SK-N-MC (cell line): ENCODE results near the gene DHRS7.

Source experiments
- EZH2 ChIP-seq: fragments of 200-600 bp; sonication (generic); IDR thresholded peaks from one replicate; pipeline ENCODE4 v1.6.1; 2017; ENCODE audit warnings: antibody characterized with exemption
- FOXP2 ChIP-seq: optimal IDR thresholded peaks from 2 replicates; pipeline ENCODE3; 2011; ENCODE audit warnings: mild to moderate bottlenecking, moderate library complexity; ENCODE audit not compliant: insufficient read depth; ENCODE audit errors: extremely low read length, control extremely low read depth
- POLR2AphosphoS5 ChIP-seq: IDR thresholded peaks from 2 replicates; pipeline ENCODE4 v1.6.1; 2012; ENCODE audit warnings: mild to moderate bottlenecking, low read depth, low read length, borderline replicate concordance

- no peak for TF ChIP-seq POLR2AphosphoS5
- TF ChIP-seq EZH2, result no peak
- no peak for TF ChIP-seq FOXP2
Observed at GRCh38 chr14:60125918-60126317, 39.3 kb downstream of the DHRS7 start.
